ENCODE data around the gene INPP5A.
A peak's percentile ranks its signal among the peaks of the same experiment; 100 is the strongest.
"Not testable (repeated sequence)": the region's sequence is repeated elsewhere in the genome, so short reads cannot be mapped to it uniquely, and the experiment has no call there.

The INPP5A gene

DNA sequence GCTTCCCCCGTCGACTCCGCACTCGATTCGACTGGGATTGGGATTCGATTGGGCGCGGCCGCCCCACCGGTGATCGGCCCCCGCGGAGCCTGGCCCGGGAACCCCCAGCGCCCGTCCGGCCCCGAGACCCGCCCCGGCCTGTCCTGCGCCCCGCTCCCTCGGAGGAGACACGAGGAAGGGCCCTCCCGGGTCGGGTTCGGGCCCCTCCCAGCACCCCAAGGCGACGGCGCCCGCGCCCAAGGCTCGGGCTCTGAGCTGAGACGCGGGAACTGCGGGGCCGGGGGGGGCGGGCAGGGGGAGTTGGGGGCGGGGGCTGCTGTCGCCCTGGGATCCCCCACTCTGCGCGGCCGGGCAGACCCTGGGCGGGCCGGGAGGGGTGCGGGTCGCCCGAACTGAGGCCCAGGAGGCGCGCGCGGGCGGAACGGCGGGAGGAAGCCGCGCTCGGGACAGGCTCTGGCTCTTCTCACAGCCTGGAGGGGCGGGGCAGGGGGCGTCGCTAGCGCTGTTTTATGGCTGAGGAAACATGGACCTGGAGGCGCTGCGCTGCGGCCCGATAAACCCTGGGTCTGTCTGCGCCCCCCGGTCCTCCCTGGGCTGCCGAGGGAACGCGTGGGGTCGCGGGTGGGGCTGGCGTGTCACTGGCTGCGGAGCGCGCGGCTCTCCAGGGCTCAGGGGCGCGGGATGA is 250.1 kb downstream of the INPP5A start:
- DNase-seq (ENCODE audit: low spot score) = peak; percentile 86

DNA sequence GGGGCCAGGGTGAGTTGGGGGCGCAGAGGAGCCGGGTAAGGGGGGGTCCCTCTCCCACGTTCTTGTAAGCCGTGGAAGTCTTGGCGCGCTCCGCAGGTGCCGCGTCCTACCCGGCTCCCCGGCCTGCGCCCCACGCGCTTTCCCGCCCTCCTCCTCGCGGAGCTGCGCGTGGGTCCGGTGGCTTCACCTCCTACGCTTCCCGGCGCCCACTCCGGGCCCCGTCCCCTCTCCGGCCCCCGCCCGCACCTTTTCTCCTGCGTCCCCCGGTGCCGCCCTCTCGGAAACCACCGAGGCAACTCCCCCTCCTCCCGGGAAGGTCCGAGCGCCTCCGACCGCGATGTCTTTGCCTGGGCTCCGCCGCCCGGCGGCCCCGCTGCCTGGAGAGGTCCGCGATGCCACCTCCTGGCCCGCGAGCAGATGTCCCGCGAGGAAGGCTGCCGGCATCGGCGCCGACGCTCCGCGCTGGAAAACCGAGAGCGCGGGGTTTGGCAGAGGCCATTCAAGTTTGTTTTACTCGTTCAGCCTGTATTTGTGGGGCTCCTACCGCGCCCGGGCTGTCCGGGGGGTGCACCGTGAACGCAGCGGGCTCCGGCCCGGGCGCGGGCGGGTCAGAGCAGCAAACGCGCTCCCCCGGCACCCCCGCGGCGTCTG is 250.7 kb downstream of the INPP5A start:
- DNase-seq (ENCODE audit: low spot score) = peak; percentile 77

DNA sequence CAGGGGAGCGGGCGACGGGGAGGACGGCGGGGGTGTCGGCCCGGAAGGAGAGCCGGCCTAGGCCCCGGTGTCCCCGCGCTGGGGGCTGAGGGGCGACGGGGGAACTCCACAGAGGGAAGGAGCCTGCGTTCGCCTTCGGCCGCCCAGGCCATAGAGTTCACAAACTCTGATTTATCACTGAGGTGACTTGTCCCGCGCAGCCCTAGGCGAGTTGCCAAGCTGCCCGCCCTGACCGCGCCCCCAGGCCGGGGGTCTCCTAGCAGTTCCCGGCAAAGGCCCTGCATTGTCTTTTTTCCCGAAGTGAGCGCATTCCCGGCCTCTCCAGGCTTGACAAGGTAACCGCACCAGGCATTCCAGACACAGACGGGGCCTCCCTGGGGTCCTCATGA is 251.2 kb downstream of the INPP5A start:
- DNase-seq (ENCODE audit: low spot score) = no peak

DNA sequence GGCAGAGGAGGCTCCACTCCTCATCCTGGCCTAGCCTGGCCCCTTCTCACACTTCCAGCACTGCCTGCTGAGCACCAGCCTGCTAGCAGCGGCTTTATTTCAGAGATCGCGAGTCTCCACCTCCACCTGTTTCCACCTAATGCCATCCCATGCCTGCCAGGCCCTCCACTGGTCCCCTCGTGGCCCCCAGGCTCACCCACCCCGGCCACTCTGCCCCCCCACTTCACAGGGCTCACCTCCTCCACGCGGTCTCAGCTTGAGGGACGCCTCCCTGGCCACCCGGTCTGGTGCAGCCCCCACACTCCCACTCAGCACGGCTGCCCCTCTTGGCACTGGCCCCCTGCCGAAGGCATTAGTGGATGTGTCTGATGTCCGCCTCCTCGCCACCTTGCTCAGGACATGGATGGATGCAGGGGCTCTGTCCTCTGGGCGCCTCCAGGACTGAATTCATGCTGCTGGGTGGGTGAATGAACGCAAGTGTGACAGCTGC is 252.1 kb downstream of the INPP5A start:
- no peak for DNase-seq (ENCODE audit: low spot score)

DNA sequence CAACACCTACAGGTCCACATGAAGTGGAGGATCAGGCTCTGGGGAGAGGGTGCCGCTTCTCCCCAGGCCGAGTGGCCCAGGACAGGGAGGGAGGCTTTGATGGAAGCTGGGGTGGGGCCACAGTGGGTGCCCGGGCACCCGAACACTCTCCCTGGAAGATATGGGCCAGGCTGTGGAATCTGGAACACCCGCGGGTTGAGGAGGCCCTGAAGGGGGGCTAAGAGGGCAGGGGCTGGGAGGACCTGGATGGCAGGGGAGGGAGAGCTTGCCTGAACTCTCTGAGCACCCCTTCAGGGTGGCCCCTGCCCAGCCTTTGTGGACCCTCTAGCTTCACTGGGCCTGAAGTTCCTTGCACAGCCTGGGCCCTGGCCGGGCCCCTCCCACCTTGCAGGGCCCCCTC is 252.9 kb downstream of the INPP5A start:
- no peak for DNase-seq (ENCODE audit: low spot score)

DNA sequence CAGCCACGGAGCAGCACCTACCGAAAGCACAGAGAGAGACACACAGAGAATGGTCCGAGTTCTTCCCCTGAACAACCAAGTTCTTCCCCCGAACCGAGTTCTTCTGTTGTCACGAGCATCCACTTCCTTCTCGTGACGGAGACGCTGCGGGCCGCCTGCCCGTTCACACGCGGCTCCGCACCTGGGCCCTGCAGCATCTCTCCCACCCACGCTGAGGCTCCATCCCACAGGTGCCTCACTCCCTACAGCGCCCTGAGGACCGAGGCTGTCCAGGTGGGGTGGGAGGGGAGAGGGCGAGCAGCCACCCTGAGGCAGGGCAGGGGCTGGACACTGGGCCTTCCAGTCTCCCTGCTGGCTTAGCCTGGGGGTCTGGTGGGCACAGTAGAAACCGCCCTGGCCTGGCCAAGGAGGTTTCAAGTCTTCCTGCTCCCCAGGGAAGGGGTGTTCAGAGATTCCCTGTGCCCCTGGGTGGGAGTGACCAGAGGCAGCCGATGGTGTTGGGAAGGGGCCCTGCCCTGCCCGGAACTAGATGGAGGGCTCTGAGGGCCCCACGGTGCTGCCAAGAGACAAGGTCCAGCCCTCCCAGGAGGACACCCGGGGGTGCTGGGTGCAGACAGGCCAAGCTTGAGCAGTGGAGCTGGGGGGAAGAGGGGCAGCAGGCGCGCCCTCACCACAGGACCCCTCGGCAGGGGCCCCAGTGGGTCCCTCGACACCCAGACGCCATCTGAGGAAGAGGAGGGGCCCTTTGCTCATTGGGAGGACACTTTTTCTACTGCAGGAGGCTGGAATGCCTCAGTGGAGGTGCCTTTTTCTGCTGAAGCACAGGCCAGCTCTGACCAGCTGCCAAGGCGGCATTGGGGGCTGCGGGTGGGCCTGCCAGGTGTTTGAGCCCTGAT is 253.6 kb downstream of the INPP5A start:
- DNase-seq (ENCODE audit: low spot score) = no peak

DNA sequence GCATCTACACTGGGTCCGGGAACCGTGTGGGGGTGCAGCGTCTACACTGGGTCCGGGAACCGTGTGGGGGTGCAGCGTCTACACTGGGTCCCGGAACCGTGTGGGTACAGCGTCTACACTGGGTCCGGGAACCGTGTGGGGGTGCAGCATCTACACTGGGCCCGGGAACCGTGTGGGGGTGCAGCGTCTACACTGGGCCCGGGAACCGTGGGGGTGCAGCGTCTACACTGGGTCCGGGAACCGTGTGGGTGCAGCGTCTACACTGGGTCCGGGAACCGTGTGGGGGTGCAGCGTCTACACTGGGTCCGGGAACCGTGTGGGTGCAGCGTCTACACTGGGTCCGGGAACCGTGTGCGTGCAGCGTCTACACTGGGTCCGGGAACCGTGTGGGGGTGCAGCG is 254.5 kb downstream of the INPP5A start:
- DNase-seq (ENCODE audit: low spot score) = not testable (repeated sequence)

DNA sequence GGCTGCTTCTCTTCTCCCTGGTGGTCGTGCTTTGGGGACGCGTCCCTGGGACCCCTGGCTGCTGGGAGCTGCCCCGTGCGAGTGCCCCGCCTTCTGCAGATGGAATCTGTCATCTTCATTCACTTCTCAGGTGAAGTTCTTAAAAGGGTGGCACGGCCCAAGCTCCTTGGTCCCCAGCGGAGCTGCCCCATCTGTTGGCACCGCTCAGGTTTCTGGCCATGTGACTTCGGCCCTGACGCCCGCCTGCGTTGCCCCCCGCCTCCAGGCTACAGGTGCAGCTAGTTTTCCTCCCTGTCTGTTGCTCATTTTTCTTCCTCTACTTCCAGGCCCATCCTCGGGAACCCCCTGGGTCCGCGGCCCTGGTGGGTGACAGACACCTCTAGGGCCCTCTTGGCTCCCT is 255.2 kb downstream of the INPP5A start:
- DNase-seq (ENCODE audit: low spot score) = no peak

DNA sequence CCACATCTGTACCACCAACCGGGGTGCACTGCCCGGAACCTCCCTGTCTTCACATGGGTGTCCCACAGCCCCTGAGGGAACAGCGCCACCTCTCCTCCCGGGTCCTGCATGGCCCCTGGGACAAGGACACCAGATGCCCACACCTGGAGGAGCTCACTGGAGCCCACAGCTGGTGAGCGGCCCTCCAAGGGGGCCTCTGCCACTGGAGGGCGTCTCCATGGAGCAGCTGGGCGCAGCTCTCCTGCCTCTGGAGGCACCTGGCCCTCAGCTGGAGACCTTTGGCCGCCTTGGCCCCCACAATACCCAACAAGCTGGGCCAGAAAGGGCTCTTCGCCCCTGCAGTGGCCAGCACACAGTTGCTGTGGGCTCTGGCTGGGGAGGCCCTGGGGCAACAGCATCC is 255.6 kb downstream of the INPP5A start:
- DNase-seq (ENCODE audit: low spot score) = no peak

DNA sequence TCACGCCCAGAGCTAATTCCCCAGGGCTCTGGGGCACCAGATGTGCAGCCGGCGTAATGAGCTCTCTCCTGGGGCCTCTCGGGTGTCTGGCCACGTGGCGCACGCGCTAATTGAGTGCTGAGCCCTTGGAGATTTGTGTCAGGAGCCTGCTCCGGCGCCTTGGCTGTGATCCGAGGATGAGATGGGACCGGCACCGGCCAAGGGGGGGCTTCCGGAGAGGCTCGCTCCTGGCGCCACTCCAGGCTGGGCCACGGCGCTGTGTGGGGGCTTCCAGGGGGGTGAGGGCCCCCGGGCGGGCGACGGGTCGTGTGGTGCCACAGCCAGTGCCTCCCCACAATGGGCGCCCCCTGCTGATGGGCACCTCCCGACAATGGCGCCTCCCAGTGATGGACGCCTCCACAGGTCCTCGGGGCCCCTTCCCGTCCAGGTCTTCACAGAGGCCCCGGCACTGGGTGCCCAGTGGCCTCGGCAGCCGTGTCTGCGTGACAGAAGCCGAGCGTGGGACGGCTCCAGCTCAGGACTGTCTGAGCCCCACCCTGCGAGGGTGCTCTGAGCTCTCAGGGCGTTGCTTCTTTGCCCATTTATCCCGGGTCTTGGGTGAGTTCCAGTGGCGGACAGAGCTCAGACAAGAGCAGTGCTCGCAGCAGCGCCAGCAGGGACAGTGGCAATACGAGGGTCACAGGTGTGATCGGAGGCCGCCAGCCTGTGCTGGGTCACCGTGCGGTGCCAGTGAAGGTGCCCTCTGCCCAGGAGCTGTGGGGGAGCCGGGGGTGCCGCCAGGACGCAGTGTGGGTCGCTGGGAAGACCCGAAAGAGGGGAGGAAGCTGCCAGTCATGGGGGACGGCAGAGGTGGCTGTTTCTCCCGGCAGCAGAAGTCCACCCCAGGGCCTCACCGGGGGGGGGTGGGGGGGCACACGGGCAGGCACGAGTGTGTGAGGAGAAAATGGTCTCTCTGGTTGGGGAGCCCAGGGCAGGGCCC is 256.6 kb downstream of the INPP5A start:
- DNase-seq (ENCODE audit: low spot score) = no peak

DNA sequence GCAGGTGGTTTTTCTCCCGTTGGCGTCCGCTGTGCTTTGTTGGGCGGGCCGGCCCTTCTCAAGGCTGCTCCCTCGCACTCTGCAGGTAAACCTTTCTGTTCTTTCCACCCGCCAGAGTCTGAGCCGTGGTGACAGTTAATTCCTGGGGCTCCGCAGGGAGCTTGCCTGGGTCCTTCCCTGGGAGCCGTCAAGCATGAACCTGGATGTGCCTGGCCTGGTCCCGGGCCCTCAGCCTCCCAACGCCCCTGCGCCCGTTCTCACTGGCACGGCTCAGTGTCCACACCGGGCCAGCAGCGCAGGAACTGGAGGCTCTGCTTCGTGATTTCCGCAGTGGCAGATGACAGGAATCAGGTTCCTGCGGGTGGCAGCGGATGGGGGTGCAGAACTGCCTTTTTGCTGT is 259.3 kb downstream of the INPP5A start:
- DNase-seq (ENCODE audit: low spot score) = no peak

DNA sequence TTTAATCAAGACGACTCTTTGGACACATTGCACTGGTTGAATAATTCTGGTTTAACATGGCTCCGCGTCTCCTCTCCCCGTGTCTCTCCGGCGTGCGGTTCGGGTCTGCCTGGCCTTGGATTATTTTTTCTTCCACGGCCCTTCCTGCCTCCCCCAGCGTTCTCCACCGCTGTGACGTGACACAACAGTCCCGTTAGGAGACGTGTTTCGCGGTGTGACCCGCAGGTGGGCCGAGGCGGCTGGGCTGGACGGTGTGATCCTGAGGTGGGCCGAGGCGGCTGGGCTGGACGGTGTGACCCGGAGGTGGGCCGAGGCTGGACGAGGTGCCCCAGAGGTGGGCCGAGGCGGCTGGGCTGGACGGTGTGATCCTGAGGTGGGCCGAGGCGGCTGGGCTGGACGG is 260.4 kb downstream of the INPP5A start:
- not testable (repeated sequence) for DNase-seq (ENCODE audit: low spot score)

DNA sequence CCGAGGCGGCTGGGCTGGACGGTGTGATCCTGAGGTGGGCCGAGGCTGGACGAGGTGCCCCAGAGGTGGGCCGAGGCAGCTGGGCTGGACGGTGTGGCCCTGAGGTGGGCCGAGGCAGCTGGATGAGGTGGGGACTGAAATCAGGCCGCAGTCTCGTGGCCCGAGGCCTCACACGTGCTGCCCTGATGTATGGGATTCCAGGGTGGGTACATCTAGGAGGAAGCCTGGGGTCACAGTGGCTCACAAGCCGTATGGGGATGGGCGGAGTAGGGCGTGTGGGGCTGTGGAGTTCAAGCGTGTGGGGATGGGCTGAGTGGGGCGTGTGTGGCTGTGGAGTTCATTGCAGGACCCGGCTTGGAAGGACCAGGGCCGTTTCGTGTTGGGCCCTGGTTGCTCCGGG is 260.8 kb downstream of the INPP5A start:
- no peak for DNase-seq (ENCODE audit: low spot score)

DNA sequence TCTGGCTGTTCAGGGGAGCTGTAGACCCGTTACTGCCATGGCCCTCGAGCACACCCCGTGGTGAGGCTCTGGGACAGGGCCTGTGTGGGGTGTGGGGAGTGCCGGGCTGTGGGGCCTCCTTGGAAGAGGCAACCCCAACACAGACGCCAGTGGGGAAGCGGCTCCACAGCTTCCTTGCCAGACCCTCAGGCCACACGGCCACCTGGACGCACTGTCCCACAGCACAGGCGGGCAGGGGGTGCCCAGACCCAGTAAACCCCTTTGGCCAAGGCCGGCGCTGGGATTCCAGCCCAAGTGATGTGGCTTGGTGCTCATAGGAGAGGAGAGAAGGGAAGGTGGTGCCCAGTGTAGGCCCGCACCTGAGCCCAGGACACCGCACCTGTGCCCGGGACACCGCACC is 261.3 kb downstream of the INPP5A start:
- no peak for DNase-seq (ENCODE audit: low spot score)

DNA sequence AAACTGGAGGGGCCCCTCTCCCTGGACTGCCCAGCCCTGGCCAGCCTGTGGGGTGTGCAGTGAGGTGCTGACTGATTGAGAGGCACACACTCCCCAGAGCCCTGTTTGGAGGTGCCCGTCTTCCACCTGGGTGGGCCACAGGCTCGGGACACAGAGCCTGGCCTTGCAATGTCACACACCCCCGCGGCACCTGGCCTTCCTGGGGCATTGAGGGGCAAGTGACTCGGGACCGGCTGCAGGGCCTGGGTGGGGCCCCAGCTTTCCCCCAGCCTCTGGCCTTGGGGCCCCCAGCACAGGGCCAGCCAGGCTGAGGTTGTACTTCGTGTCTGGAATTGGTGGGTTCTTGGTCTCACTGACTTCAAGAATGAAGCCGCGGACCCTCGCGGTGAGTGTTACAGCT is 262.3 kb downstream of the INPP5A start:
- no peak for DNase-seq (ENCODE audit: low spot score)

DNA sequence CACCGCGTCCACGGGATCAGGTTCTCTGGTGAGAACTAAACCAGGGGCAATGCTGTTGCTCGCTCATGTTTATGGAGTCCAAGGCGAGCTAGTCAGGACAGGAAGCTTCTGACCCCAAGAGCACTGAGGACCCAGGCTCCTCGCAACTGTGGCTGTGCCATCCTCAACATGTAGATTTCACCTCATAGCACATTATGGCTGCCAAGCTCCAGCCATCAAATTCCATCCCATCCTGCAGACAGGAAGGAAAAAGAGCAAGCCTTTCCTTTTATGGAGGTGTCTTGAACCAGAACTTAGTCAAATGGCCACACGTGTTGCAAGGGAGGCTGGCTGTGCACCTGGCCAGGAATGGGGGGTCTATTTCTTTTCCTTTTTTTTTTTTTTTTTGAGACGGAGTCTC is 264.5 kb downstream of the INPP5A start:
- DNase-seq (ENCODE audit: low spot score) = no peak

DNA sequence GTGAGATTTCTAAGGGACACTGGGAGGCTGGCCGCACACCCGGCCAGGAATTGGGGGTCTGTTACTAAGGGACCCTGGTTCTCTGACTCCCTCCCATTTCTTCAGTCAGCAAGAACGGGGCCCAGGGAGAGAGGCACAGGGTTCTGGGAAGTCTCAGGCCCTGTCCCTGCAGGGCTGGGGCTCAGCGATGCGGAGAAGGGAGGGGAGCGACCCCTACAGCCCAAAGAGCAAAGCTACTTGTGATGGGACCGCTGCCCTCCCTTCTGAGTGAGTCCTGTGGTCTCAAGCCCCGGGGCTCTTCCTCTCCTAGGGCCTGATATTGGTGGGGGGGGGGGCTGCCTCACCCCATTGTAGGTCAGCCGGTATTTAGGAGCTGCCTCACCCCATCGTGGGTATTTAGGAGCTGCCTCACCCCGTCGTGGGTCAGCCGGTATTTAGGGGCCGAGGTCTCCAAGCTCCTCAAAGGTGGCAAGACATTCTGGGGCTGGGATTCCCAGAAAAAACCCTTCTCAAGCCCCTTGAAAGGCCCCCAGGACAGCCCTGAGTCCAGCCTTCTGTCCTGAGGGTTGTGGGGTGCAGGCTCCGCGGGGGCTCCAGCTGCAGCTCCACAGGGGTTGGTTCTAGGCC is 265.2 kb downstream of the INPP5A start:
- DNase-seq (ENCODE audit: low spot score) = peak; percentile 63

DNA sequence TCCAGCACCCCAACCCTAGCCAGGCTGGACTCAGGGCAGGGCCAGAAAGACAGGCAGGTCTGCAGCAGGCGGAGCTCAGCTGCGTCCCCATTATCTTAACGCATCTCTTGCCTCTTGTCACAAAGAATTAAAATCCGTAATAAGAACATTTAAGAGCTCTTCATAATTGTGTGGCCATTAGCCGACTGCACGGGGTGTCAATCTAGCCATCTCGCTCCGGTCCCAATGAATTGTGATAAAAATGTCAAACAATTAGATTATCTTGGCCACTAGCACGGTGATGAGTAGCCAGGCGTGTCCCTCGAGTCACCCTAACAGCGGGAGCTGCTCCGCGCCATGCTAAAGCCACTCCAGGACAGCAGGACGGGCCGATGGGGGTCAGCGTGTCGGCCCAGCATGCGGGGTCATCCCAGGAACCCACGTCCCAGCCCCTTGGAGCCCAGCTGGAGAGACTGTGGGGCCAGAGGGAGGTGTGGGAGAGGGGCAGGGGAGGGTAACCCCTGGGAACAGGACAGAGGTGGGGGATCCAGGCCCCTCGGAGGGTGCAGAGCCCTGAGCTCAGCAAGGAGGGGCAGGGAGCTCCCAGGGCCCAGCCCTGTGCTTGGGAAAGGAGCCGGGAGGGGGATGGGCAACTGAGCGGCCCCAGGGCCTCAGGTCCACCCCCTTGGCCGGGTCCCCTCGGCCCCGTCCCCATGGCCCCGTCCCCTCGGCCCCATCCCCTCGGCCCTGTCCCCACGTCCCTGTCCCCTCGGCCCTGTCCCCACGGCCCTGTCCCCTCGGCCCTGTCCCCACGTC is 266.0 kb downstream of the INPP5A start:
- DNase-seq (ENCODE audit: low spot score) = no peak

DNA sequence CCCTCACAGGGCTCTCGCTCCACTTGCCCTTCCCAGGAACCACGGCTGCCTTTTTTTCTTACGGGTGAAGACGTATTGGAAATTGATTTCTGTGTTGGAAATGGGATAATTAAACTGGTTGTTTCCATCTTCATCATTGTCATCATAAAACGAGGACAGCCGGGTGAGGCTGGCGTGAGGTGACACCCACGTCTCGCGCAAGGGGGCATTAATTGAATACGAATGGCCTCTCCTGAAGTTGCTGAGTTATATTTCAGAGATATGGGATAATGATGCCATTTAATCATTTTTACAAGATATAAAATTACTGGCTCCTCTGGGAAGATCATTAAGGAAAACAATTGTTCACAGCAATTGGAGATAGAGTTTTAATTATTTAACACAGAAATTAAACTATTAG is 266.7 kb downstream of the INPP5A start:
- no peak for DNase-seq (ENCODE audit: low spot score)

DNA sequence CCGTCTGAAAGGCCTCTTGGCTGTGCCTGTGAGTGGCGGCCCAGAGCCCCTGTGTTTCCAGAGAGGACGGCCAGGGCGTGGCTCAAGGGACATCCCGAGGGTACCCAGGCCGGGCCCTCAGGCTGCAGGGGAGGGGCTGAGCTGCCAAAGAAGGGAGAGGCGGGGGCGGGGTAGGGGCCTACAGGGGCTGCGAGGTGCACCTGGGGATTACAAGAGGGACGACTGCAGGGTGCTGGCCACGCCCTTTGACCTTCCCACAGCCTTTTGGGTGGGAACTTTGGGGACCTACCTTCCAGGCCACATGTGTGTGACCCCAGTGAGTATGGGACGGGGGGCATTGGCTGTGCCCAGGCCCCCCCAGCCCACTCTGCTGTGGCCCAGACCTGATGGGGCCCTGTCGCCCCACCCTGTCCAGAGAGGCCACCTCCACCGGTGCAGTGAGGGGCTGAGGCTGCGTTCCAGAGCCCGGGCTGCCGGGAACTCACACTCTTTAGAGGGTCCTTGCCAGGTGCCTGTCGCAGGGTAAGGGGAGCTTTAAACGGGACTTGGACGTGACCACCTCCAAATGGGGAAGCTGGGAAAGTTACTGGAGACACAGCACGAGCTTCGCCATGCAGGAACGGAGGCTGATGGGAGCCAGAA is 267.3 kb downstream of the INPP5A start:
- DNase-seq (ENCODE audit: low spot score) = no peak
